ENCODE data around the gene KCNQ1. TPM values are rescaled to one million over a fixed set of nuclear protein-coding genes. Genes with fewer than 3 reads are reported as not detected.

The KCNQ1 gene
- total RNA-seq, 1 donor from 2014 or later = 1.6 TPM

- TF ChIP-seq, protein P1, sequence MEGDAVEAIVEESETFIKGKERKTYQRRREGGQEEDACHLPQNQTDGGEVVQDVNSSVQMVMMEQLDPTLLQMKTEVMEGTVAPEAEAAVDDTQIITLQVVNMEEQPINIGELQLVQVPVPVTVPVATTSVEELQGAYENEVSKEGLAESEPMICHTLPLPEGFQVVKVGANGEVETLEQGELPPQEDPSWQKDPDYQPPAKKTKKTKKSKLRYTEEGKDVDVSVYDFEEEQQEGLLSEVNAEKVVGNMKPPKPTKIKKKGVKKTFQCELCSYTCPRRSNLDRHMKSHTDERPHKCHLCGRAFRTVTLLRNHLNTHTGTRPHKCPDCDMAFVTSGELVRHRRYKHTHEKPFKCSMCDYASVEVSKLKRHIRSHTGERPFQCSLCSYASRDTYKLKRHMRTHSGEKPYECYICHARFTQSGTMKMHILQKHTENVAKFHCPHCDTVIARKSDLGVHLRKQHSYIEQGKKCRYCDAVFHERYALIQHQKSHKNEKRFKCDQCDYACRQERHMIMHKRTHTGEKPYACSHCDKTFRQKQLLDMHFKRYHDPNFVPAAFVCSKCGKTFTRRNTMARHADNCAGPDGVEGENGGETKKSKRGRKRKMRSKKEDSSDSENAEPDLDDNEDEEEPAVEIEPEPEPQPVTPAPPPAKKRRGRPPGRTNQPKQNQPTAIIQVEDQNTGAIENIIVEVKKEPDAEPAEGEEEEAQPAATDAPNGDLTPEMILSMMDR (IDR thresholded peaks at IDR 0.05; ENCODE audit: insufficient read depth, low read length, severe bottlenecking) = no peak
- no peaks in the 10 kb centered on the region for H3K27me3 ChIP-seq (ENCODE audit: control insufficient read depth, insufficient read depth, low read length)
- no peak overlapping the region for H3K4me3 ChIP-seq (ENCODE audit: low read depth, low read length)
- no peak for FAIRE-seq
- no peaks in the 10 kb centered on the region for H3K36me3 ChIP-seq (ENCODE audit: control insufficient read depth, insufficient read depth, low read length)
- no peak for DNase-seq (ENCODE audit: low read depth)
These were observed 217.9 kb downstream of the KCNQ1 start for GRCh38 chr11:2662430-2663299.

GRCh38 chr11:2663506-2663905, 218.7 kb downstream of the KCNQ1 start:
- TF ChIP-seq, protein P1 (IDR thresholded peaks at IDR 0.05; ENCODE audit: insufficient read depth, low read length, severe bottlenecking) = no peak
- H3K36me3 ChIP-seq (ENCODE audit: control insufficient read depth, insufficient read depth, low read length) = no peaks in the 10 kb centered on the region
- H3K4me3 ChIP-seq (ENCODE audit: low read depth, low read length) = no peak overlapping the region
- FAIRE-seq (peak; percentile 55), DNase-seq (ENCODE audit: low read depth) (no peak)
- no peaks in the 10 kb centered on the region for H3K27me3 ChIP-seq (ENCODE audit: control insufficient read depth, insufficient read depth, low read length)

GRCh38 chr11:2663915-2664314, 219.1 kb downstream of the KCNQ1 start:
- FAIRE-seq (peak; percentile 73), DNase-seq (ENCODE audit: low read depth) (no peak)
- H3K4me3 ChIP-seq (ENCODE audit: low read depth, low read length) = no peak overlapping the region
- H3K27me3 ChIP-seq (ENCODE audit: control insufficient read depth, insufficient read depth, low read length) = no peaks in the 10 kb centered on the region
- TF ChIP-seq, protein P1 (IDR thresholded peaks at IDR 0.05; ENCODE audit: insufficient read depth, low read length, severe bottlenecking) = no peak
- H3K36me3 ChIP-seq (ENCODE audit: control insufficient read depth, insufficient read depth, low read length) = no peaks in the 10 kb centered on the region

- FAIRE-seq (no peak), DNase-seq (ENCODE audit: low read depth) (no peak)
- TF ChIP-seq, protein P1 (IDR thresholded peaks at IDR 0.05; ENCODE audit: insufficient read depth, low read length, severe bottlenecking) = no peak
- H3K27me3 ChIP-seq (ENCODE audit: control insufficient read depth, insufficient read depth, low read length) = no peaks in the 10 kb centered on the region
- H3K36me3 ChIP-seq (ENCODE audit: control insufficient read depth, insufficient read depth, low read length) = no peaks in the 10 kb centered on the region
- no peak overlapping the region for H3K4me3 ChIP-seq (ENCODE audit: low read depth, low read length)
These were observed 219.6 kb downstream of the KCNQ1 start for GRCh38 chr11:2664376-2664775.

DNA sequence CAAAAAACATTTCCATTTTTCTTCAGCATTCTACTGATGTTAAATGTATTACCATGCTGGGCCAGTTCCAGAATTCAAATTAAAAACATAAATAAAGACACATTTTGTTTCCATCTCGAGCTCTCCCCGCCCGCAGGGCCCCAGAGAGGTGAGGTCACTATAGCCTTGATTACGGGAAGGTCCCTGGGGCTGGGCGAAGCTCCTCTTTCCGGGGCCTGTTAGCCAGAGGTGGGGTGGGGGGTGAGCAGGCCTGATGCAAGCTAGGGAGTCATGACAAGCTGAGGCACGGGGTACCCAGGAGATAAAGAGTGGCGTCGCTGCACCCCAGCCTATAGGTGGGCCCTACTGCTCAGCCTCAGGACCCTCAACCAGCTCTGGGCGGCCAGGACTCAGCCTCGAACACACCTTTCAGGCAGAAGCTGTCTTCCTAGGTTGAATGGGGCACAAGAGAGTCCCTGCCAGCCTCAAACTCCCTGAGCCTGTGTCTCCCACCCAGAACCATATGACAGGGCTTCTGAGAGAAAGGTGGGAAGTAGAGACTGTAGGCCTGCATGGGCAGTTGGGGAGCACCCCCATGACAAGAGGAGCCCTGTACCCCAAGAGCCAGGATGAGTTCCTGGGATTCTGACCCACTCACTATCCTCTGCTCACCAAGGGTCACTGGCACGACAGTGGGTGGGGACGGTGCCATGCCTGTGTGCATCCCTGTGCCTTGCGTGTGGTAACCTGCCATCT, 220.2 kb downstream of the KCNQ1 start:
- Histone ChIP-seq H3K27me3 (ENCODE audit: control insufficient read depth, insufficient read depth, low read length) (no peaks in the 10 kb centered on the region), H3K36me3 (ENCODE audit: control insufficient read depth, insufficient read depth, low read length) (no peaks in the 10 kb centered on the region), H3K4me3 (ENCODE audit: low read depth, low read length) (no peak overlapping the region)
- DNase-seq (ENCODE audit: low read depth) = no peak
- TF ChIP-seq, protein P1 (IDR thresholded peaks at IDR 0.05; ENCODE audit: insufficient read depth, low read length, severe bottlenecking) = no peak
- FAIRE-seq = no peak

All from bronchial epithelial cell (primary cell).